ES-I3 (cell line): ENCODE data around the gene IRF2BPL.

Source experiments
- H3K36me3 ChIP-seq: 2 replicates; pipeline ENCODE4 v1.6.1; 2013; ENCODE audit warnings: mild to moderate bottlenecking, low read length, control low read depth, moderate library complexity; ENCODE audit not compliant: insufficient read depth
- H3K4me1 ChIP-seq: 2 replicates; pipeline ENCODE4 v1.6.1; 2013; ENCODE audit warnings: mild to moderate bottlenecking, control low read depth, low read length; ENCODE audit not compliant: insufficient read depth
- H3K9ac ChIP-seq: 2 replicates; pipeline ENCODE4 v1.6.1; 2013; ENCODE audit warnings: low read depth, mild to moderate bottlenecking, low read length, moderate library complexity
- H3K9me3 ChIP-seq: 2 replicates; pipeline ENCODE4 v1.6.1; 2013; ENCODE audit warnings: mild to moderate bottlenecking, low read length, moderate library complexity; ENCODE audit not compliant: control insufficient read depth, insufficient read depth

The IRF2BPL gene

GRCh38 chr14:77062261-77062660, 33.8 kb upstream of the IRF2BPL start:
- H3K9ac ChIP-seq = no peak overlapping the region
- H3K4me1 ChIP-seq = peaks cover 17% of the 10 kb centered on the region
- no peaks in the 10 kb centered on the region for H3K9me3 ChIP-seq
- H3K36me3 ChIP-seq = no peaks in the 10 kb centered on the region

GRCh38 chr14:77061630-77062257, 33.2 kb upstream of the IRF2BPL start:
- no peaks in the 10 kb centered on the region for H3K36me3 ChIP-seq
- peaks cover 17% of the 10 kb centered on the region for H3K4me1 ChIP-seq
- H3K9me3 ChIP-seq = no peaks in the 10 kb centered on the region
- no peak overlapping the region for H3K9ac ChIP-seq

GRCh38 chr14:77059276-77059915, 30.9 kb upstream of the IRF2BPL start:
- no peaks in the 10 kb centered on the region for H3K9me3 ChIP-seq
- H3K36me3 ChIP-seq = no peaks in the 10 kb centered on the region
- no peak overlapping the region for H3K9ac ChIP-seq
- peaks cover 17% of the 10 kb centered on the region for H3K4me1 ChIP-seq

- Histone ChIP-seq H3K36me3 (no peaks in the 10 kb centered on the region), H3K4me1 (peaks cover 17% of the 10 kb centered on the region), H3K9ac (no peak overlapping the region), H3K9me3 (no peaks in the 10 kb centered on the region)
Observed at GRCh38 chr14:77058785-77059184, 30.3 kb upstream of the IRF2BPL start.

GRCh38 chr14:77058117-77058516, 29.6 kb upstream of the IRF2BPL start:
- Histone ChIP-seq H3K36me3 (no peaks in the 10 kb centered on the region), H3K9me3 (no peaks in the 10 kb centered on the region), H3K9ac (no peak overlapping the region), H3K4me1 (peaks cover 17% of the 10 kb centered on the region)

- peaks cover 21% of the 10 kb centered on the region for H3K4me1 ChIP-seq
- no peak overlapping the region for H3K9ac ChIP-seq
- H3K36me3 ChIP-seq = no peaks in the 10 kb centered on the region
- H3K9me3 ChIP-seq = no peaks in the 10 kb centered on the region
Observed at GRCh38 chr14:77055981-77056380, 27.5 kb upstream of the IRF2BPL start.

- Histone ChIP-seq H3K9ac (no peak overlapping the region), H3K36me3 (no peaks in the 10 kb centered on the region), H3K9me3 (no peaks in the 10 kb centered on the region), H3K4me1 (peaks cover 21% of the 10 kb centered on the region)
Observed at GRCh38 chr14:77055306-77055705, 26.8 kb upstream of the IRF2BPL start.

- Histone ChIP-seq H3K36me3 (no peaks in the 10 kb centered on the region), H3K9me3 (no peaks in the 10 kb centered on the region), H3K9ac (no peak overlapping the region), H3K4me1 (peaks cover 9% of the 10 kb centered on the region)
Observed at GRCh38 chr14:77053046-77053841, 24.7 kb upstream of the IRF2BPL start.

GRCh38 chr14:77052281-77053044, 24.0 kb upstream of the IRF2BPL start:
- peaks cover 9% of the 10 kb centered on the region for H3K4me1 ChIP-seq
- no peaks in the 10 kb centered on the region for H3K36me3 ChIP-seq
- H3K9me3 ChIP-seq = no peaks in the 10 kb centered on the region
- no peak overlapping the region for H3K9ac ChIP-seq

GRCh38 chr14:77051116-77051515, 22.6 kb upstream of the IRF2BPL start:
- H3K9ac ChIP-seq = no peak overlapping the region
- H3K4me1 ChIP-seq = peaks cover 9% of the 10 kb centered on the region
- no peaks in the 10 kb centered on the region for H3K36me3 ChIP-seq
- no peaks in the 10 kb centered on the region for H3K9me3 ChIP-seq

- H3K4me1 ChIP-seq = peaks cover 38% of the 10 kb centered on the region
- no peaks in the 10 kb centered on the region for H3K9me3 ChIP-seq
- no peak overlapping the region for H3K9ac ChIP-seq
- H3K36me3 ChIP-seq = no peaks in the 10 kb centered on the region
Observed at GRCh38 chr14:77046721-77047120, 18.2 kb upstream of the IRF2BPL start.

GRCh38 chr14:77045238-77046162, 17.0 kb upstream of the IRF2BPL start:
- no peak overlapping the region for H3K9ac ChIP-seq
- H3K9me3 ChIP-seq = no peaks in the 10 kb centered on the region
- H3K36me3 ChIP-seq = no peaks in the 10 kb centered on the region
- H3K4me1 ChIP-seq = peaks cover 49% of the 10 kb centered on the region

- Histone ChIP-seq H3K4me1 (peaks cover 50% of the 10 kb centered on the region), H3K9me3 (no peaks in the 10 kb centered on the region), H3K36me3 (no peaks in the 10 kb centered on the region), H3K9ac (no peak overlapping the region)
Observed at GRCh38 chr14:77044783-77045237, 16.3 kb upstream of the IRF2BPL start.
